Measurements from ENCODE around the gene JAK1.

DNA sequence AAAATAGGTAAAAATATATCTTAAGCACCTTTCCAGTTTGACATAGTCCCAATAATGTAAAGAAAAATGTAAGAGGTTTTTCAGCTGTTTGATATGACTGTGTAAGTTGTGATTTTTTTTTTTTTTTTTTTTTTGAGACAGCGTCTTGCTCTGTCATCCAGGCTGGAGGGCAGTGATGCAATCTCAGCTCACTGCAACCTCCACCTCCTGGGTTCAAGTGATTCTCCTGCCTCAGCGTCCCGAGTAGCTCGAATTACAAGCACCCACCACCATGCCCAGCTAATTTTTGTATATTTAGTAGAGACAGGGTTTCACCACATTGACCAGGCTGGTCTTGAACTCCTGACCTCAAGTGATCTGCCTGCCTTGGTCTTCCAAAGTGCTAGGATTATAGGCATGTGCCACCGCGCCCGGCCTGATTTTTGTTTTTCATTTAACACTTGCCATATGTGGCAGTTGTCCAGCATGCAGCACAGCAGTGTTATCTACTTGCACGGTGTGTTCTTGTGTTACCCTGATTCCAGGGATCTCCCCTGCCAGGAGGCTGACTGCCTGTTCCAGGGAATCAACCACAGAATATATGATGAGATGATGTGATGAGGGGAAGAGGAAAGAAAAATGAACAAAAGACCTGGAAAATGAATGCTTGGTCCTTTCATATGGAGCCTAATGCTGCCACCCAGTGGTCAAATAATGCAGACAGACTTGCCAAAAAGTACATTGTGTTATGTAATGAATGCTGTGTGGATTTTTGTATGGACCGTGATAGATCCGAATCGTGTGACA, 142.5 kb downstream of the JAK1 start:
- TF ChIP-seq, protein P1, sequence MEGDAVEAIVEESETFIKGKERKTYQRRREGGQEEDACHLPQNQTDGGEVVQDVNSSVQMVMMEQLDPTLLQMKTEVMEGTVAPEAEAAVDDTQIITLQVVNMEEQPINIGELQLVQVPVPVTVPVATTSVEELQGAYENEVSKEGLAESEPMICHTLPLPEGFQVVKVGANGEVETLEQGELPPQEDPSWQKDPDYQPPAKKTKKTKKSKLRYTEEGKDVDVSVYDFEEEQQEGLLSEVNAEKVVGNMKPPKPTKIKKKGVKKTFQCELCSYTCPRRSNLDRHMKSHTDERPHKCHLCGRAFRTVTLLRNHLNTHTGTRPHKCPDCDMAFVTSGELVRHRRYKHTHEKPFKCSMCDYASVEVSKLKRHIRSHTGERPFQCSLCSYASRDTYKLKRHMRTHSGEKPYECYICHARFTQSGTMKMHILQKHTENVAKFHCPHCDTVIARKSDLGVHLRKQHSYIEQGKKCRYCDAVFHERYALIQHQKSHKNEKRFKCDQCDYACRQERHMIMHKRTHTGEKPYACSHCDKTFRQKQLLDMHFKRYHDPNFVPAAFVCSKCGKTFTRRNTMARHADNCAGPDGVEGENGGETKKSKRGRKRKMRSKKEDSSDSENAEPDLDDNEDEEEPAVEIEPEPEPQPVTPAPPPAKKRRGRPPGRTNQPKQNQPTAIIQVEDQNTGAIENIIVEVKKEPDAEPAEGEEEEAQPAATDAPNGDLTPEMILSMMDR (IDR thresholded peaks at IDR 0.05): peak; percentile 72 to 89 (median 81)
- no peak for TF ChIP-seq POLR2A (IDR thresholded peaks at IDR 0.05)
